Neural progenitor cell (in vitro differentiated cells): ENCODE measurements around the gene IQSEC2. TPM values are rescaled to one million over a fixed set of nuclear protein-coding genes. Genes with fewer than 3 reads are reported as not detected.

Experiments used
- DNase-seq: peaks from one replicate; pipeline ENCODE4 v3.0.0-alpha.2; 2016; ENCODE audit warnings: low spot score
- H2AFZ ChIP-seq: fragments of 200-600 bp; sonication (generic); replicated peaks from 2 replicates; pipeline ENCODE4 v1.6.1; 2016; ENCODE audit warnings: antibody characterized with exemption
- H3F3A ChIP-seq: fragments of 200-600 bp; sonication (generic); 2 replicates; pipeline ENCODE4 v1.6.1; 2016; ENCODE audit warnings: antibody characterized with exemption, low read depth
- H3K27ac ChIP-seq: fragments of 200-600 bp; sonication (generic); 2 replicates; pipeline ENCODE4 v1.5.1; 2016; ENCODE audit warnings: mild to moderate bottlenecking
- H3K27me3 ChIP-seq: fragments of 200-600 bp; sonication (generic); 2 replicates; pipeline ENCODE4 v1.6.1; 2016; ENCODE audit warnings: mild to moderate bottlenecking, moderate library complexity
- H3K36me3 ChIP-seq: fragments of 200-600 bp; sonication (generic); 2 replicates; pipeline ENCODE4 v1.5.1; 2016
- H3K4me1 ChIP-seq: fragments of 200-600 bp; sonication (generic); 2 replicates; pipeline ENCODE4 v1.6.1; 2016; ENCODE audit warnings: mixed run types
- H3K4me2 ChIP-seq: fragments of 200-600 bp; sonication (generic); 2 replicates; pipeline ENCODE4 v1.6.1; 2016
- H3K4me3 ChIP-seq: fragments of 200-600 bp; sonication (generic); 2 replicates; pipeline ENCODE4 v1.5.1; 2016
- H3K79me2 ChIP-seq: fragments of 200-600 bp; sonication (generic); 2 replicates; pipeline ENCODE4 v1.6.1; 2016; ENCODE audit warnings: low read depth
- H3K9ac ChIP-seq: fragments of 200-600 bp; sonication (generic); 2 replicates; pipeline ENCODE4 v1.6.1; 2016
- H3K9me3 ChIP-seq: fragments of 200-600 bp; sonication (generic); 2 replicates; pipeline ENCODE4 v1.5.1; 2016; ENCODE audit warnings: low read depth
- H4K20me1 ChIP-seq: fragments of 200-600 bp; sonication (generic); 2 replicates; pipeline ENCODE4 v1.6.1; 2016; ENCODE audit warnings: low read depth
- H3K27ac Mint-ChIP-seq: 3 replicates; pipeline ENCODE4 v1.8.0; 2021; ENCODE audit warnings: mixed read lengths
- H3K27me3 Mint-ChIP-seq: 2 replicates; pipeline ENCODE4 v1.8.0; 2022; ENCODE audit warnings: low read depth, mild to moderate bottlenecking, inconsistent platforms, moderate library complexity, mixed read lengths; ENCODE audit not compliant: insufficient read depth
- H3K36me3 Mint-ChIP-seq: 3 replicates; pipeline ENCODE4 v1.8.0; 2021; ENCODE audit warnings: mixed read lengths
- H3K4me1 Mint-ChIP-seq: 3 replicates; pipeline ENCODE4 v1.8.0; 2021; ENCODE audit warnings: mixed read lengths
- H3K4me3 Mint-ChIP-seq: 3 replicates; pipeline ENCODE4 v1.8.0; 2021; ENCODE audit warnings: mild to moderate bottlenecking, moderate library complexity, mixed read lengths
- H3K9me3 Mint-ChIP-seq: 3 replicates; pipeline ENCODE4 v1.8.0; 2020; ENCODE audit warnings: mixed read lengths
- CTCF ChIP-seq: fragments of 200-600 bp; sonication (generic); IDR thresholded peaks from 2 replicates; pipeline ENCODE4 v1.5.1; 2017; ENCODE audit warnings: antibody characterized with exemption, mild to moderate bottlenecking
- EZH2 ChIP-seq: fragments of 200-600 bp; sonication (generic); IDR thresholded peaks from 2 replicates; pipeline ENCODE4 v1.6.1; 2017; ENCODE audit warnings: antibody characterized with exemption, mild to moderate bottlenecking, moderate library complexity
- EZH2phosphoT487 ChIP-seq: fragments of 200-600 bp; sonication (generic); IDR thresholded peaks from 2 replicates; pipeline ENCODE4 v1.6.1; 2017; ENCODE audit warnings: antibody characterized with exemption
- total RNA-seq: library from RNA; depleted of rRNA; stranded (reverse); fragments of >200 nt; gene quantifications from 2 replicates; pipeline ENCODE4 v1.2.3, GENCODE V29; 2015; ENCODE audit warnings: low replicate concordance

IQSEC2 gene
- total RNA-seq, 1 donor from 2014 or later = 3.5 TPM

GRCh38 chrX:53235566-53235965, 45.8 kb downstream of the IQSEC2 start:
- TF ChIP-seq EZH2 (no peak), CTCF (no peak), EZH2phosphoT487 (no peak)
- H3K27ac Mint-ChIP-seq = peak overlapping the region; percentile 40

GRCh38 chrX:53234484-53234883, 46.9 kb downstream of the IQSEC2 start:
- Mint-ChIP-seq H3K27ac (no peak overlapping the region), H3K36me3 (no peaks in the 10 kb centered on the region), H3K9me3 (no peaks in the 10 kb centered on the region), H3K27me3 (peaks cover 2% of the 10 kb centered on the region), H3K4me1 (no peaks in the 10 kb centered on the region), H3K4me3 (no peak overlapping the region)
- Histone ChIP-seq H3K4me2 (no peak overlapping the region), H3K27me3 (no peaks in the 10 kb centered on the region), H4K20me1 (no peaks in the 10 kb centered on the region), H3K27ac (no peak overlapping the region), H3F3A (no peaks in the 10 kb centered on the region), H3K9ac (no peak overlapping the region), H3K9me3 (no peaks in the 10 kb centered on the region), H3K4me1 (no peaks in the 10 kb centered on the region), H2AFZ (no peak overlapping the region), H3K36me3 (no peaks in the 10 kb centered on the region), H3K4me3 (no peak overlapping the region), H3K79me2 (no peaks in the 10 kb centered on the region)
- DNase-seq = no peak
- TF ChIP-seq CTCF = no peak
- no peak for TF ChIP-seq EZH2
- no peak for TF ChIP-seq EZH2phosphoT487

More at GRCh38 chrX:53235566-53235965, 45.8 kb downstream of the IQSEC2 start:
- H3K9ac ChIP-seq = no peak overlapping the region
- no peak for DNase-seq
- H3K4me1 Mint-ChIP-seq = no peaks in the 10 kb centered on the region
- H3K36me3 ChIP-seq = no peaks in the 10 kb centered on the region
- no peak overlapping the region for H2AFZ ChIP-seq
- no peaks in the 10 kb centered on the region for H3K4me1 ChIP-seq
- H4K20me1 ChIP-seq = no peaks in the 10 kb centered on the region
- peaks cover 2% of the 10 kb centered on the region for H3K27me3 Mint-ChIP-seq
- H3K79me2 ChIP-seq = no peaks in the 10 kb centered on the region
- H3K9me3 Mint-ChIP-seq = no peaks in the 10 kb centered on the region
- no peaks in the 10 kb centered on the region for H3K9me3 ChIP-seq
- H3F3A ChIP-seq = no peaks in the 10 kb centered on the region
- H3K4me3 ChIP-seq = no peak overlapping the region
- peak overlapping the region; percentile 10 for H3K4me3 Mint-ChIP-seq
- no peaks in the 10 kb centered on the region for H3K36me3 Mint-ChIP-seq
- no peak overlapping the region for H3K4me2 ChIP-seq
- H3K27me3 ChIP-seq = no peaks in the 10 kb centered on the region
- no peak overlapping the region for H3K27ac ChIP-seq

GRCh38 chrX:53233536-53233935, 47.8 kb downstream of the IQSEC2 start:
- H3K4me3 Mint-ChIP-seq = no peak overlapping the region
- H3K4me1 Mint-ChIP-seq = no peaks in the 10 kb centered on the region
- DNase-seq = no peak
- no peaks in the 10 kb centered on the region for H3K4me1 ChIP-seq
- no peaks in the 10 kb centered on the region for H3F3A ChIP-seq
- TF ChIP-seq EZH2 (no peak), EZH2phosphoT487 (no peak), CTCF (no peak)
- no peaks in the 10 kb centered on the region for H4K20me1 ChIP-seq
- no peaks in the 10 kb centered on the region for H3K9me3 Mint-ChIP-seq
- H3K4me3 ChIP-seq = no peak overlapping the region
- no peaks in the 10 kb centered on the region for H3K79me2 ChIP-seq
- H3K27me3 Mint-ChIP-seq = peaks cover 1% of the 10 kb centered on the region
- no peak overlapping the region for H3K4me2 ChIP-seq
- no peak overlapping the region for H2AFZ ChIP-seq
- no peaks in the 10 kb centered on the region for H3K27me3 ChIP-seq
- H3K27ac ChIP-seq = no peak overlapping the region
- H3K27ac Mint-ChIP-seq = no peak overlapping the region
- H3K36me3 Mint-ChIP-seq = no peaks in the 10 kb centered on the region
- H3K9me3 ChIP-seq = no peaks in the 10 kb centered on the region
- H3K36me3 ChIP-seq = no peaks in the 10 kb centered on the region
- no peak overlapping the region for H3K9ac ChIP-seq

- no peak for TF ChIP-seq EZH2
- TF ChIP-seq CTCF = no peak
- TF ChIP-seq EZH2phosphoT487 = no peak
- Histone ChIP-seq H3F3A (no peaks in the 10 kb centered on the region), H4K20me1 (no peaks in the 10 kb centered on the region), H3K4me3 (no peak overlapping the region), H3K27me3 (no peaks in the 10 kb centered on the region), H3K9ac (no peak overlapping the region), H3K4me1 (no peaks in the 10 kb centered on the region), H2AFZ (no peak overlapping the region), H3K9me3 (no peaks in the 10 kb centered on the region), H3K27ac (no peak overlapping the region), H3K79me2 (no peaks in the 10 kb centered on the region), H3K36me3 (no peaks in the 10 kb centered on the region), H3K4me2 (no peak overlapping the region)
- Mint-ChIP-seq H3K4me1 (peaks cover 6% of the 10 kb centered on the region), H3K4me3 (no peak overlapping the region), H3K27ac (no peak overlapping the region), H3K36me3 (no peaks in the 10 kb centered on the region), H3K27me3 (peaks cover 5% of the 10 kb centered on the region), H3K9me3 (no peaks in the 10 kb centered on the region)
- DNase-seq = no peak
Measured at GRCh38 chrX:53230116-53230515, 51.3 kb downstream of the IQSEC2 start.
